ENCODE results near the gene PITPNM3.
"Not testable (repeated sequence)": the region's sequence is repeated elsewhere in the genome, so short reads cannot be mapped to it uniquely, and the experiment has no call there.

Gene PITPNM3

GRCh38 chr17:6556121-6557039 lies at the start of gene PITPNM3:
PITPNM3 (minus strand) TSS chr17:6556555; CDS start chr17:6556406, 149 bp downstream.
- DNase-seq, result peak; percentile 28

GRCh38 chr17:6605142-6605541 lies 48.8 kb upstream of the PITPNM3 start:
- DNase-seq, result no peak

GRCh38 chr17:6603744-6604325 lies 47.5 kb upstream of the PITPNM3 start:
- peak; percentile 49 for DNase-seq

- DNase-seq, result no peak
These were observed 45.8 kb upstream of the PITPNM3 start for GRCh38 chr17:6602141-6602540.

GRCh38 chr17:6599364-6599763 lies 43.0 kb upstream of the PITPNM3 start:
- no peak for DNase-seq

- DNase-seq, result no peak
These were observed 41.4 kb upstream of the PITPNM3 start for GRCh38 chr17:6597727-6598126.

GRCh38 chr17:6596941-6597340 lies 40.6 kb upstream of the PITPNM3 start:
- DNase-seq, result no peak

GRCh38 chr17:6596511-6596910 lies 40.2 kb upstream of the PITPNM3 start:
- DNase-seq, result no peak

- no peak for DNase-seq
These were observed 39.7 kb upstream of the PITPNM3 start for GRCh38 chr17:6596081-6596480.

GRCh38 chr17:6593371-6593770 lies 37.0 kb upstream of the PITPNM3 start:
- not testable (repeated sequence) for DNase-seq

- no peak for DNase-seq
These were observed 35.8 kb upstream of the PITPNM3 start for GRCh38 chr17:6592173-6592572.

- DNase-seq, result no peak
These were observed 35.3 kb upstream of the PITPNM3 start for GRCh38 chr17:6591599-6592158.

GRCh38 chr17:6589266-6589946 lies 33.1 kb upstream of the PITPNM3 start:
- no peak for DNase-seq

- no peak for DNase-seq
These were observed 31.8 kb upstream of the PITPNM3 start for GRCh38 chr17:6588165-6588564.

GRCh38 chr17:6587310-6587709 lies 31.0 kb upstream of the PITPNM3 start:
- DNase-seq, result no peak

- no peak for DNase-seq
These were observed 27.1 kb upstream of the PITPNM3 start for GRCh38 chr17:6583411-6583810.

- no peak for DNase-seq
These were observed 24.3 kb upstream of the PITPNM3 start for GRCh38 chr17:6580625-6581024.

- DNase-seq, result no peak
These were observed 22.1 kb upstream of the PITPNM3 start for GRCh38 chr17:6578491-6578890.

GRCh38 chr17:6577686-6578263 lies 21.4 kb upstream of the PITPNM3 start:
- DNase-seq, result no peak

- DNase-seq, result no peak
These were observed 19.9 kb upstream of the PITPNM3 start for GRCh38 chr17:6576038-6576785.

GRCh38 chr17:6575596-6575988 lies 19.2 kb upstream of the PITPNM3 start:
- DNase-seq, result no peak

All from NCI-H1105 treated with DMSO at 0.1 percent for 48 hours (cell line).